CD8-positive, alpha-beta memory T cell (primary cell): Measurements from ENCODE around the gene PIMREG. TPM values are rescaled to one million over a fixed set of nuclear protein-coding genes. Genes with fewer than 3 reads are reported as not detected.
A peak's percentile ranks its signal among the peaks of the same experiment; 100 is the strongest.

ENCODE experiments used
- CTCF ChIA-PET: fragments of 350-600 bp; sonication (Branson Sonifier 250); formaldehyde crosslinking; loops from one replicate; lab custom pipeline; 2021; ENCODE audit warnings: antibody characterized with exemption; lab: Charles Lee
- POLR2A ChIA-PET: fragments of 350-600 bp; sonication (Branson Sonifier 250); formaldehyde crosslinking; loops from one replicate; lab custom pipeline; 2021; ENCODE audit warnings: antibody characterized with exemption; lab: Charles Lee
- DNase-seq, 5 donors: peaks; one replicate each; pipeline versions ENCODE4 v3.0.0 to v3.0.0-alpha.2; 2020 to 2022; ENCODE audit warnings: mixed read lengths in 1 of 5
- H3K27ac ChIP-seq: one replicate; pipeline ENCODE4 v1.7.0; 2013; ENCODE audit warnings: low read depth, mild to moderate bottlenecking, low read length, moderate library complexity
- H3K27me3 ChIP-seq: 2 replicates; pipeline ENCODE4 v1.7.0; 2013; ENCODE audit warnings: low read length, mild to moderate bottlenecking; ENCODE audit not compliant: insufficient read depth, poor library complexity, severe bottlenecking
- H3K36me3 ChIP-seq: 2 replicates; pipeline ENCODE4 v1.7.0; 2013; ENCODE audit warnings: mild to moderate bottlenecking, low read length, moderate library complexity; ENCODE audit not compliant: insufficient read depth
- H3K4me1 ChIP-seq: 2 replicates; pipeline ENCODE4 v1.7.0; 2013; ENCODE audit warnings: mild to moderate bottlenecking, low read length, moderate library complexity; ENCODE audit not compliant: insufficient read depth
- H3K4me3 ChIP-seq: 2 replicates; pipeline ENCODE4 v1.7.0; 2013; ENCODE audit warnings: mild to moderate bottlenecking, low read length
- H3K9me3 ChIP-seq: 2 replicates; pipeline ENCODE4 v1.7.0; 2013; ENCODE audit warnings: mild to moderate bottlenecking, low read length
- H3K27ac Mint-ChIP-seq, 8 donors: one replicate each; pipeline ENCODE4 v1.8.0; 2020 to 2021; ENCODE audit warnings: mixed read lengths in 8 of 8, mild to moderate bottlenecking in 6 of 8, inconsistent platforms in 3 of 8, moderate library complexity in 3 of 8
- H3K27me3 Mint-ChIP-seq, 2 donors: one replicate each; pipeline ENCODE4 v1.8.0; 2020 to 2021; ENCODE audit warnings: mixed read lengths in 2 of 2, mild to moderate bottlenecking in 1 of 2, moderate library complexity in 1 of 2
- H3K36me3 Mint-ChIP-seq, 3 donors: one replicate each; pipeline ENCODE4 v1.8.0; 2020 to 2021; ENCODE audit warnings: mixed read lengths in 3 of 3, inconsistent platforms in 1 of 3, mild to moderate bottlenecking in 1 of 3
- H3K4me1 Mint-ChIP-seq, 3 donors: one replicate each; pipeline ENCODE4 v1.8.0; 2020 to 2021; ENCODE audit warnings: mixed read lengths in 3 of 3, inconsistent platforms in 1 of 3, mild to moderate bottlenecking in 1 of 3
- H3K4me3 Mint-ChIP-seq, 7 donors: one replicate each; pipeline ENCODE4 v1.8.0; 2020 to 2021; ENCODE audit warnings: mixed read lengths in 7 of 7, mild to moderate bottlenecking in 6 of 7, moderate library complexity in 4 of 7, inconsistent platforms in 2 of 7
- H3K9me3 Mint-ChIP-seq, 5 donors: one replicate each; pipeline ENCODE4 v1.8.0; 2020 to 2022; ENCODE audit warnings: mixed read lengths in 5 of 5, mild to moderate bottlenecking in 3 of 5, moderate library complexity in 2 of 5, inconsistent platforms in 1 of 5
- polyA plus RNA-seq: library from polyadenylated mRNA; unstranded; fragments of 300-500 nt; fragmentation: Illumina TruSeq; gene quantifications from one replicate; pipeline ENCODE4 v1.2.3, GENCODE V29; 2021
- total RNA-seq, 2 experiments: library from RNA; stranded (reverse); gene quantifications; one replicate each; pipeline ENCODE4 v1.2.3, GENCODE V29; 2021

The PIMREG gene
- total and polyA plus RNA-seq, 3 experiments from 2014 or later, result 1.6 to 1.8 TPM; not detected in 1

DNA sequence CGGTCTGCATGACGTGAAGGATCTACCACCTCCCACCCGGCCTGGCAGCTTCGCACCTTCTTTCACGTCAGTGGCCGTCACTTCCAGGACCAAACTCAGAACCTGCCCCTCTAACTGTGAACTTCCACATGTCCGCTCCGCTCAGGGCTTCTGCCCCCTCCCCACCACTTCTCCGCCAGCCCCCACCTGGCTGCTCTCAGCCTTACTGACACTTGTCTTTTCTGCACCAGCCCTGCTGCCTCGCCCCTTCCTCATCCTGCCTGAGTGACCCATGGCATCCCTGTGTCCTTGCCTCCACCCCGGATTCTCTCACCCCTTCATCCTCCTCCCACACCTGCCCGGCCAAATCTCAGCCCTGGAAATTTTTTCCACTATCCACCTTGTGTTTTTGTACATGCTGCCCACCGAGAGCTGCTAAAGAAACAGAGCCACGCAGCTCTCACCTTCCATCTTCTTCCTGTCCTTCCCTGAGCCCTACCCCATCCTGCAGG, 14.2 kb downstream of the PIMREG start:
- H3K9me3 ChIP-seq, result no peaks in the 10 kb centered on the region
- no peak overlapping the region for H3K27ac ChIP-seq
- ChIA-PET POLR2A (no interaction called here), CTCF (interaction anchor here (0.8 to 1.2 kb wide), 2 partner anchors 10 to 14 kb away, joined by 3 to 4 read pairs; no protein-coding TSS in a partner anchor)
- H3K9me3 Mint-ChIP-seq, result no peaks in the 10 kb centered on the region
- H3K36me3 ChIP-seq, result no peaks in the 10 kb centered on the region
- H3K27me3 Mint-ChIP-seq, result peaks cover 2 to 9% of the 10 kb centered on the region in 2 donors
- no peaks in the 10 kb centered on the region for H3K27me3 ChIP-seq
- no peak overlapping the region for H3K27ac Mint-ChIP-seq
- H3K4me1 ChIP-seq, result peaks cover 5% of the 10 kb centered on the region
- H3K4me3 Mint-ChIP-seq, result no peak overlapping the region
- H3K4me3 ChIP-seq, result no peak overlapping the region
- DNase-seq, result no peak
- peaks cover 8 to 18% (median 17%) of the 10 kb centered on the region in 3 donors for H3K4me1 Mint-ChIP-seq
- no peaks in the 10 kb centered on the region for H3K36me3 Mint-ChIP-seq

- CTCF ChIA-PET, result no interaction called here
- Histone ChIP-seq H3K9me3 (no peaks in the 10 kb centered on the region), H3K4me1 (no peaks in the 10 kb centered on the region), H3K27ac (no peak overlapping the region), H3K4me3 (no peak overlapping the region), H3K36me3 (no peaks in the 10 kb centered on the region), H3K27me3 (no peaks in the 10 kb centered on the region)
- DNase-seq, result no peak
- Mint-ChIP-seq H3K9me3 (no peaks in the 10 kb centered on the region), H3K36me3 (no peaks in the 10 kb centered on the region), H3K27me3 (peaks cover 3 to 5% of the 10 kb centered on the region in 2 donors), H3K4me3 (no peak overlapping the region), H3K27ac (peak overlapping the region in 1 of 8 donors; percentile 32), H3K4me1 (peaks cover 5 to 8% (median 6%) of the 10 kb centered on the region in 3 donors)
- POLR2A ChIA-PET, result no interaction called here
Observed at GRCh38 chr17:6460531-6461161, 16.4 kb downstream of the PIMREG start.

GRCh38 chr17:6461246-6461645, 17.0 kb downstream of the PIMREG start:
- ChIA-PET POLR2A (no interaction called here), CTCF (no interaction called here)

DNA sequence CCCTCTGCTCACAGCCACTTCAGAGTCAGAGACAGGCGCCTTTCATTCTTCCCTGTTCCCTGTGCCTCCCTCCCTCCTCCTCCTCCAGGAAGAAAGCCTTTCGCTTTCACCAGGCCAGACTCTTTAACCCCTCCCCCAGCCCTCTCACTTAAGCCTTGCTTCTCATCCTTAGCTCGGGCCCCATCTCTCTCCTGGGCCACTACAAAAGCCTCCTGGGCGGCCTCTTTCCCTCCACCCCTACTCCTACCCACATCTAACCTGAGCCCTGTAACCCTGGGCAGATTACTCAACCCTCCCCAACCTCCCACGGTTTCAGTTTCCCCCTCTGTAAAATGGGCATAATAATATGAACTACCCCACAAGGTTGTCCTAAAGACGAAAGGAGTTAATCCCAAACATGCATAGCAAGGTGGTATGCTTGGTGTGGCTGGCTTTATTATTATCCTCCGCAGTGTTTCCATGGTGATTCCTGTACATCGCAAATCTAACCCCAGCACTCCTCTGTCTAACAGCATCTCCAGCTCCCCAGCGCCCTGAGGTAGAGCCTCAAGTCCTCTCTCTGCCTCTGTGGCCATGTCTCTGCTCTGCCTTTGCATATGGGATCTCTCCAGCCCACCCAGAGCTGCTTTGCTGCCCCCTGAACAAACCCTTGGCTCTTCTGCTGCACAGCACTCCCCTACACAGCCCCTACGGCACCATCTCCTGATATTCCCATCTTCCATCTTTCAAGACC, 17.7 kb downstream of the PIMREG start:
- Histone ChIP-seq H3K9me3 (no peaks in the 10 kb centered on the region), H3K27me3 (no peaks in the 10 kb centered on the region), H3K4me3 (no peak overlapping the region), H3K4me1 (no peaks in the 10 kb centered on the region), H3K27ac (no peak overlapping the region), H3K36me3 (no peaks in the 10 kb centered on the region)
- ChIA-PET POLR2A (no interaction called here), CTCF (no interaction called here)
- no peaks in the 10 kb centered on the region for H3K36me3 Mint-ChIP-seq
- no peak for DNase-seq
- H3K4me1 Mint-ChIP-seq, result no peaks in the 10 kb centered on the region
- H3K9me3 Mint-ChIP-seq, result no peaks in the 10 kb centered on the region
- H3K4me3 Mint-ChIP-seq, result peak overlapping the region in 1 of 7 donors; percentile 46
- peaks cover 5 to 10% of the 10 kb centered on the region in 2 donors for H3K27me3 Mint-ChIP-seq
- H3K27ac Mint-ChIP-seq, result peak overlapping the region in 2 of 8 donors; percentile 22 to 48

More at GRCh38 chr17:6461246-6461645, 17.0 kb downstream of the PIMREG start:
- no peak overlapping the region for H3K4me3 Mint-ChIP-seq
- peaks cover 5 to 7% of the 10 kb centered on the region in 2 donors for H3K27me3 Mint-ChIP-seq
- peaks cover 4 to 6% (median 5%) of the 10 kb centered on the region in 3 donors for H3K4me1 Mint-ChIP-seq
- no peak overlapping the region for H3K4me3 ChIP-seq
- DNase-seq, result no peak
- no peaks in the 10 kb centered on the region for H3K9me3 Mint-ChIP-seq
- no peaks in the 10 kb centered on the region for H3K9me3 ChIP-seq
- no peak overlapping the region for H3K27ac ChIP-seq
- H3K27me3 ChIP-seq, result no peaks in the 10 kb centered on the region
- H3K4me1 ChIP-seq, result no peaks in the 10 kb centered on the region
- no peaks in the 10 kb centered on the region for H3K36me3 ChIP-seq
- H3K36me3 Mint-ChIP-seq, result no peaks in the 10 kb centered on the region
- no peak overlapping the region for H3K27ac Mint-ChIP-seq

- no peaks in the 10 kb centered on the region for H3K9me3 Mint-ChIP-seq
- no peak overlapping the region for H3K27ac Mint-ChIP-seq
- Histone ChIP-seq H3K9me3 (no peaks in the 10 kb centered on the region), H3K4me1 (no peaks in the 10 kb centered on the region), H3K27ac (no peak overlapping the region), H3K27me3 (no peaks in the 10 kb centered on the region), H3K4me3 (no peak overlapping the region), H3K36me3 (no peaks in the 10 kb centered on the region)
- H3K4me3 Mint-ChIP-seq, result no peak overlapping the region
- DNase-seq, result no peak
- ChIA-PET CTCF (interaction anchor here (0.8 kb wide), 1 partner anchor 10 kb away, joined by 3 read pairs; no protein-coding TSS in a partner anchor), POLR2A (no interaction called here)
- no peaks in the 10 kb centered on the region for H3K36me3 Mint-ChIP-seq
- H3K4me1 Mint-ChIP-seq, result no peaks in the 10 kb centered on the region
- H3K27me3 Mint-ChIP-seq, result peaks cover 5 to 10% of the 10 kb centered on the region in 2 donors
Observed at GRCh38 chr17:6462692-6463091, 18.4 kb downstream of the PIMREG start.

GRCh38 chr17:6463616-6464445, 19.6 kb downstream of the PIMREG start:
- Histone ChIP-seq H3K9me3 (no peaks in the 10 kb centered on the region), H3K27me3 (no peaks in the 10 kb centered on the region), H3K27ac (no peak overlapping the region), H3K36me3 (no peaks in the 10 kb centered on the region), H3K4me3 (no peak overlapping the region), H3K4me1 (no peaks in the 10 kb centered on the region)
- Mint-ChIP-seq H3K4me1 (no peaks in the 10 kb centered on the region), H3K27ac (no peak overlapping the region), H3K36me3 (no peaks in the 10 kb centered on the region), H3K9me3 (no peaks in the 10 kb centered on the region), H3K27me3 (peaks cover 7 to 10% of the 10 kb centered on the region in 2 donors), H3K4me3 (no peak overlapping the region)
- CTCF ChIA-PET, result no interaction called here
- POLR2A ChIA-PET, result no interaction called here
- DNase-seq, result no peak

GRCh38 chr17:6464446-6465041, 20.3 kb downstream of the PIMREG start:
- CTCF ChIA-PET, result no interaction called here
- Mint-ChIP-seq H3K4me3 (no peak overlapping the region), H3K27ac (no peak overlapping the region), H3K4me1 (no peaks in the 10 kb centered on the region), H3K27me3 (peaks cover 7 to 10% of the 10 kb centered on the region in 2 donors), H3K36me3 (no peaks in the 10 kb centered on the region), H3K9me3 (no peaks in the 10 kb centered on the region)
- H3K27me3 ChIP-seq, result no peaks in the 10 kb centered on the region
- no peak for DNase-seq
- no peaks in the 10 kb centered on the region for H3K9me3 ChIP-seq
- no peaks in the 10 kb centered on the region for H3K4me1 ChIP-seq
- H3K27ac ChIP-seq, result no peak overlapping the region
- no peak overlapping the region for H3K4me3 ChIP-seq
- POLR2A ChIA-PET, result no interaction called here
- no peaks in the 10 kb centered on the region for H3K36me3 ChIP-seq
